ENCODE measurements around the gene C16orf46. TPM values are rescaled to one million over a fixed set of nuclear protein-coding genes. Genes with fewer than 3 reads are reported as not detected.
A peak's percentile ranks its signal among the peaks of the same experiment; 100 is the strongest.

Gene C16orf46
- total and polyA plus RNA-seq, 7 donors = 0.06 to 1.3 (median 0.56) TPM

DNA sequence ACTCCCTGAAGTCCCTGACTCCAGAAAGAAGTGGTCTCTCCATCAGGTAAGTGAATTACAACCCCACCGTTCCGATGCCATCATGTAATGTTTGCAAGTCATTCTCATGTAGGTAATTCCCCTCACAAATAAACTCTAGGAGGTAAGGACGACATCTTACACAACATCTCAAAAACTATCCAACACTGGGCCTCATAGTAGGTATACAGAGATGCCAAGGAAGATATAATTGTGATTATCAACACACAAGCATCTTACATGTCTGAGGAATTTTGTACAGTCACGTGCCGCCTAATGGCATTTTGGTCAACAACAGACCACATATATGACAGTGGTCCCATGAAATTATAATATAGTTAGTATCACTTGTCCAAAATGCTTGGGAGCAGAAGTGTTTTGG lies 11.8 kb upstream of the C16orf46 start:
- Histone ChIP-seq H3K27me3 (ENCODE audit: insufficient read depth in 3 of 3, low read length in 2 of 3) (no peaks in the 10 kb centered on the region), H3K36me3 (ENCODE audit: insufficient read depth in 1 of 2, low read depth in 1 of 2) (peaks cover 5 to 40% of the 10 kb centered on the region in 2 donors), H3K9me3 (no peaks in the 10 kb centered on the region), H3K27ac (no peak overlapping the region), H3K4me1 (no peaks in the 10 kb centered on the region), H3K4me3 (no peak overlapping the region)
- WGBS, 3 donors = 93 to 99% (median 97%) methylated on average over 5 of the region's 5 CpGs
- DNase-seq (no peak), ATAC-seq (no peak)
- TF ChIP-seq, protein P1, sequence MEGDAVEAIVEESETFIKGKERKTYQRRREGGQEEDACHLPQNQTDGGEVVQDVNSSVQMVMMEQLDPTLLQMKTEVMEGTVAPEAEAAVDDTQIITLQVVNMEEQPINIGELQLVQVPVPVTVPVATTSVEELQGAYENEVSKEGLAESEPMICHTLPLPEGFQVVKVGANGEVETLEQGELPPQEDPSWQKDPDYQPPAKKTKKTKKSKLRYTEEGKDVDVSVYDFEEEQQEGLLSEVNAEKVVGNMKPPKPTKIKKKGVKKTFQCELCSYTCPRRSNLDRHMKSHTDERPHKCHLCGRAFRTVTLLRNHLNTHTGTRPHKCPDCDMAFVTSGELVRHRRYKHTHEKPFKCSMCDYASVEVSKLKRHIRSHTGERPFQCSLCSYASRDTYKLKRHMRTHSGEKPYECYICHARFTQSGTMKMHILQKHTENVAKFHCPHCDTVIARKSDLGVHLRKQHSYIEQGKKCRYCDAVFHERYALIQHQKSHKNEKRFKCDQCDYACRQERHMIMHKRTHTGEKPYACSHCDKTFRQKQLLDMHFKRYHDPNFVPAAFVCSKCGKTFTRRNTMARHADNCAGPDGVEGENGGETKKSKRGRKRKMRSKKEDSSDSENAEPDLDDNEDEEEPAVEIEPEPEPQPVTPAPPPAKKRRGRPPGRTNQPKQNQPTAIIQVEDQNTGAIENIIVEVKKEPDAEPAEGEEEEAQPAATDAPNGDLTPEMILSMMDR (IDR thresholded peaks at IDR 0.05) = no peak
- intact Hi-C loops (cut with DNase I) = no loop called here

DNA sequence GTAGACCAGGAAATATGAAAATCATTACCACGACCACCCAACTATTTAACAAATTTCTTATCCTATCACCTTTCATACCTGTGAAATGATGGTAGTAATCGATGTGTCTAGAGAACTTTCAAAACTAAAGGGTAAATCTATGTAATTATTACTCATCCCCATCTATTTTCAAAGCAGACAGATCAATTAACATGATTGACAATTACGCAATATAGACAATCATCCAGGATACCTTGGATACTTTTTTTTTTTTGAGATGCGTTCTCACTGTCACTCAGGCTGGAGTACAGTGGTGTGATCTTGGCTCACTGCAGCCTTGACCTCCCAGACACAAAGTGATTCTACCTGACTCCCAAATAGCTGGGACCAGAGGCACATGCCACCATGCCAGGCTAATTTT lies 4.0 kb upstream of the C16orf46 start:
- Histone ChIP-seq H3K36me3 (ENCODE audit: insufficient read depth in 1 of 2, low read depth in 1 of 2) (peaks cover 0 to 18% of the 10 kb centered on the region in 2 donors), H3K9me3 (no peaks in the 10 kb centered on the region), H3K27me3 (ENCODE audit: insufficient read depth in 3 of 3, low read length in 2 of 3) (no peaks in the 10 kb centered on the region), H3K27ac (no peak overlapping the region), H3K4me1 (no peaks in the 10 kb centered on the region), H3K4me3 (no peak overlapping the region)
- 96 to 97% (median 97%) methylated on average over 4 of the region's 4 CpGs for WGBS, 3 donors
- ATAC-seq (no peak), DNase-seq (no peak)
- intact Hi-C loops (cut with DNase I) = no loop called here
- TF ChIP-seq, protein P1 (IDR thresholded peaks at IDR 0.05) = no peak

DNA sequence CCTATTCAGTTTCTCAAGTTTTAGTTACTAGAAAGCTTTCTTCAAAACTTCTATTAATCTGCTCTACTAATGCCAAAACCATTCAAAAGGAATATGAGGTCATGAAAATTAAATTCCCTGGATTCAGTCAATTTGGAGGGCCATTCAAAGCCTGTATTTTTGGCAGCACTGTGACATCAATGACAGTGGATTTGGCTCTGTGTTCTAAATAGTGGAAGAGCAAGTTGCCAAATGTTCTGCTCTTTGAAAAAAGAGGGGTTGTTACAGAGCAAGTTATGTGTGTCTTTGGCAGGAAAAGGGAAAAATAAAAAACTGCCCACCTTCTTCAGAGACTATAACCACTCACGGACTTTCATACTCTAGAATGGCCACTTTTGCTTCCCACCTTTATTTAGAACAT lies 3.2 kb upstream of the C16orf46 start:
- Histone ChIP-seq H3K4me3 (no peak overlapping the region), H3K27me3 (ENCODE audit: insufficient read depth in 3 of 3, low read length in 2 of 3) (no peaks in the 10 kb centered on the region), H3K27ac (no peak overlapping the region), H3K9me3 (no peaks in the 10 kb centered on the region), H3K36me3 (ENCODE audit: insufficient read depth in 1 of 2, low read depth in 1 of 2) (peaks cover 0 to 18% of the 10 kb centered on the region in 2 donors), H3K4me1 (no peaks in the 10 kb centered on the region)
- intact Hi-C loops (cut with DNase I) = no loop called here
- no peak for ATAC-seq
- no peak for DNase-seq
- 67 to 79% (median 75%) methylated on average over 1 of the region's 1 CpG for WGBS, 3 donors
- TF ChIP-seq, protein P1 (IDR thresholded peaks at IDR 0.05) = no peak

DNA sequence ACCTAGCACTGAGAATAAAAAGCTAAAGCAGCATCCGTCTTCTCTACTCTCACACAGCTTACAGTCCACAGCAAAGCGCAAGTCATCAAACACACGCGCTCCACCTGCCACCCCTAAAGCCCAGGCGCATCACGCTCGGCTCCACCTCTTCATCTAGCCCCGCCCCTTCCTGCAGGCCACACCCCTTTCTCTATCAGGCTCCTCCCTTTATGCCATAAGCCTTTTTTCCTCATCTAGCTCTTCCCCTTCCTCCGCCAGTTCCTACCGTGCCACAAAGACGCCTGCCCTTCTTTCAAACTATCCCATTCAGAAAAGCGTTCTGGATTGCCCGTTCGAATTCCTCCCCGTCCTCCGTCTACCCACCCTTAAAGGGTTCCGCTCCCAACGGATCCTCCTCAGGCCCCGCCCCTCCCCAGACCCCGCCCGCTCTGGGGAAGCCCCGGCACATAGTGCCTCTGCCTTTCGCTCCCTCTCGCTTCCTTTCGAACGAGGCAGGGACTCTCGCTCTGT lies 417 bp downstream of the C16orf46 start:
- peaks cover 0 to 1% of the 10 kb centered on the region in 2 donors for H3K36me3 ChIP-seq (ENCODE audit: insufficient read depth in 1 of 2, low read depth in 1 of 2)
- intact Hi-C loops (cut with DNase I) = loop anchor here (2.0 to 5.0 kb wide), 2 partner anchors 39 to 70 kb away; partner anchors contain the start of genes ATMIN (in 2 of the 2), CENPN (in 1 of the 2) and CMC2 (in 1 of the 2)
- peak overlapping the region; percentile 95 for H3K27ac ChIP-seq
- TF ChIP-seq, protein P1 (IDR thresholded peaks at IDR 0.05) = no peak
- 1% methylated on average over 27 of the region's 27 CpGs for WGBS, 3 donors
- peak overlapping the region; percentile 75 for H3K4me3 ChIP-seq
- H3K27me3 ChIP-seq (ENCODE audit: insufficient read depth in 3 of 3, low read length in 2 of 3) = no peaks in the 10 kb centered on the region
- no peaks in the 10 kb centered on the region for H3K4me1 ChIP-seq
- DNase-seq (peak; percentile 89 to 93), ATAC-seq (peak; percentile 90 to 91 (median 91))
- no peaks in the 10 kb centered on the region for H3K9me3 ChIP-seq

Measured in psoas muscle (tissue), 8 donors.